CMK (cell line): ENCODE measurements around the gene LRCH2.

Source experiments
- DNase-seq: peaks from one replicate; pipeline ENCODE4 v3.0.0-alpha.2; 2010; ENCODE audit warnings: low read depth

Gene LRCH2

GRCh38 chrX:115065304-115065703 is 168.6 kb downstream of the LRCH2 start:
- DNase-seq: no peak
